Embryonic facial prominence (tissue), 1 donor: ENCODE results near the gene PAM16.
"Not testable (repeated sequence)": the region's sequence is repeated elsewhere in the genome, so short reads cannot be mapped to it uniquely, and the experiment has no call there.

Experiments used
- DNase-seq: peaks from one replicate; pipeline ENCODE4 v3.0.0-alpha.2; 2016; ENCODE audit errors: extremely low spot score

PAM16 gene

GRCh38 chr16:4350787-4351659 is at the start of gene PAM16:
Gene PAM16 (minus strand): TSS chr16:4351321. CDS start chr16:4351234, 87 bp downstream.
- peak; percentile 90 for DNase-seq

GRCh38 chr16:4399001-4399730 is 48.0 kb upstream of the PAM16 start:
- DNase-seq = no peak

- DNase-seq = no peak
Measured at GRCh38 chr16:4395055-4395726, 44.1 kb upstream of the PAM16 start.

DNA sequence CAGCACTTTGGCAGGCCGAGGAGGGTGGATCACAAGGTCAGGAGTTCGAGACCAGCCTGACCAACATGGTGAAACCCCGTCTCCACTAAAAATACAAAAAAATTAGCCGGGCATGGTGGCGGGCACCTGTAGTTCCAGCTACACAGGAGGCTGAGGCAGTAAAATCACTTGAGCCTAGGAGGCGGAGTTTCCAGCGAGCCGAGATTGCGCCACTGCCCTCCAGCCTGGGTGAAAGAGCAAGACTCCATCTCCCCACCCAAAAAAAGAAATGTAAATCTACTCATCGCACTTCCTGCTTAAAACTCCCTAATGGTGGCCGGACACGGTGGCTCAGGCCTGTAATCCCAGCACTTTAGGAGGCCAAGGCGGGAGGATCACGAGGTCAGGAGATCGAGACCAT is 42.7 kb upstream of the PAM16 start:
- DNase-seq = not testable (repeated sequence)

- DNase-seq = no peak
Measured at GRCh38 chr16:4393240-4393600, 42.1 kb upstream of the PAM16 start.

GRCh38 chr16:4392382-4393239 is 41.5 kb upstream of the PAM16 start:
- DNase-seq = peak; percentile 68

DNA sequence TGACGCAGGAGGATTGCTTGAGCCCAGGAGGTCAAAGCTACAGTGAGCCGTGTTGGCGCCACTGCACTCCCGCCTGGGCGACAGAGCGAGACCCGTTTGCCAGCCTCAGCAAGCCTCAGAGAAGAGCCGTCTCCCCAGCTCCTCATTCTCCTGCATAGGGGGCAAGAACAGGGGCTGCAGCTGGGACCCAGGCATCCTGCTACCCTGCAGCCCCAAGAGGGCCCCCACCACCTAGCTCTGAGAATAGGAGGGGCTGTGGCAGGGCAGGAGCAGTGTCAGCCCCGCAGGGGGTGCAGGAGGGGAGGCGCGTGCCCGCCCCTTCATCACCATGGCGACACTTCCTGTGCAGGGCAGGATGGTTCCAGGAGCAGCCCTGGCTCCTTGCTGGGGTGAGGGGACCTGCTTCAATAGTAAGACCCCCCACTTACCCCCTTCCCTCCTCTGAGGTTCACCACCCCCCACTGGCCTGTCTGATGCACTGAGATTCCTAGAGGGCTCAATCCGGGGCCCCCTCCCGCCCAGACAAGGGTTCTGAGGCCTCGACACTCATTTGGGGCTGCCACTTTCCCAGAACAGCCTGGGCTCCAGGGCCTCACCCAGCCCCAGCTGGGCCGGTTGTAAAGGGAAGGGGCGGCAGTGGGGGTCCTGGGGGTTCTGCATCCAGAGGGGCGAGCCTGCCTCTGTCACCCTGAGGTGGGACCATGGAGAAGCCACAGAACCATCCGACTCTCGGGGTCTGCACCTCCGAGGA is 40.7 kb upstream of the PAM16 start:
- no peak for DNase-seq

DNA sequence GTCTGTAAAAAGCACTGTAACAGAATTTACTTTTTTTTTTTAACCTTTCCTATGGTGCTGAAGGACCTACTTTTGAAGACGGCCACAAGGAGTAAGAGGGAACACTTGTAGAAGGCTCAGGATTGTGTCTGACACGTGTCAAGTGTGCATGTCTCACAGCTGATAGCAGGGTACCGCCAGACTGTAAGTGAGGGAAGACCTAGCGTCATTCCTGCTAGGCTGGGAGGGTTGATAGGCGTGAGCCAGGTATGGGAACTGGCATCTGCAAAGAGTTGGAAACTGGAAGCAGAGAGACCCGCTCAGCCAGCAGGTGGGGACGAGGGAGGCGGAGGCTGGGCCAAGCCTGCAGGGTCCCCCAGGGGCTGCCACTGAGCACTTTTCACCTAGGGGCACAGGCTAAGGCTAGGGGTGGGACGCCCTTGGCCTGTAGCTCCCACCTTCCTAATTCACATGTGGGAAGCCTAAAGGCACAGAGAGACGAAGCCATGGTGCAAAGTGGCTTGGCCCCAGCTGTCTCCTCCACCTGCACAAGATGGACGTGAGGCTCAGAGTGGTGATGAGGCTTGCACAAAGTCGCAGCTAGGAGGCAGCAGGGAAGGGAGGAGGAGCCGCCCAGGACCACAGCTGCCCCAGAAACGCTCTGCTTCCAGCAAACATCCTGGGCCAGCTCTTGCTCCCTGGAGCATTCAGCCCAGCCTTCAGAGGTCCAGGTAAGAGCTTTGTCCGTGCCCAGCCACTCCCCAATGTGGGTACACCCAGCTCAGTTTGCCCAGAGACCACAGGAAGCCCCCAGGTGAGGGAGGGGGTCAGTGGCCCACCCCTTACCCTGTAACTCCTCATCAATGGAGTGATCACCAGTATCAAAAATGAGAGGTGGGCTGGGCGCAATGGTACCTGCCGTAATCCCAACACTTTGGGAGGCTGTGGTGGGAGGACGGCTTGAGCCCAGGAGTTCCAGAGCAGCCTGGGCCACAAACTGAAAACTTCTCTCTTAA is 39.4 kb upstream of the PAM16 start:
- DNase-seq = no peak

DNA sequence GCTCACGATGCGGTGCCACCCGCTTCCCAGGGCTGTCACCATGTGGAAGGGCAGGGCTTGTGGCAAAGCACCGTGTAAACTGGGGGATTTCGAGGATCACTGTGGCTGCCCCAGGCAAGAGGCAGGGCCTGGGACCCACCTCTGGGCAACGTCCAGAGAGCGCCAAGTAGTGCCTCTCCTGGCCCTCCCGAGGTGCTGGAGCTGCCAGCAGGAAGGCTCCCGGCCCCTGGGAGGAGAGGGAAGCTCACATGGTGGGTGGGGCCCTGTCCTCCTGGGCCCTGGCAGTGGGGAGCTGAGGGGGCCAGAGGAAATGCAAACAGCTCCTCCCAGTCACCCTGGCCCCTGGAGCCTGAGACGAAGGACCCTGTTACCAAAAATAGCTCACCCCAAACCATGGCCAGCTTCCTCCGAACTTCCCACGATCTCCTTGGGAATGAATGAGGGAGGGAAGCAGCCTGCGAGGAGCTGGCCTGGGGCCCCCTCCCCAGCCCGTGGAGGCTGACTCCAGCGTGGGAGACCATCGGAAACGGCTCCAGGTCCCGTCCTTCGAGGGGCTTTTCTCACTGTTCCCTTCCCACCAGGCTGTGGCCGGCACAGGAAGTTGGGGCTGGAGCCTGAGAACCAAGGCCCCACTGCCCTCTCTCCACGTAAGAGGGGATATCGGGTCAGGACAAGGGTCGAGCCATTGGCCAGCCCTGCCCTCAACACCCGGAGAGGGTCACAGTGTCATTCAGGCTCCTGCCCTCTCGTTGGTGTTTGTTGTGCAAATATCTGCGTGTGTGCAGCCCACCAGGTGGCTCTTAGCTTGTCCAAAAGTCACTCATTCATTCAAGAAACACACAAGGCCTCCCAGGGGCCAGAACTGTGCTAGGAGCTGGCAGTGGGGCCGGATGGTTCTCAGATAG is 38.2 kb upstream of the PAM16 start:
- DNase-seq = no peak

DNA sequence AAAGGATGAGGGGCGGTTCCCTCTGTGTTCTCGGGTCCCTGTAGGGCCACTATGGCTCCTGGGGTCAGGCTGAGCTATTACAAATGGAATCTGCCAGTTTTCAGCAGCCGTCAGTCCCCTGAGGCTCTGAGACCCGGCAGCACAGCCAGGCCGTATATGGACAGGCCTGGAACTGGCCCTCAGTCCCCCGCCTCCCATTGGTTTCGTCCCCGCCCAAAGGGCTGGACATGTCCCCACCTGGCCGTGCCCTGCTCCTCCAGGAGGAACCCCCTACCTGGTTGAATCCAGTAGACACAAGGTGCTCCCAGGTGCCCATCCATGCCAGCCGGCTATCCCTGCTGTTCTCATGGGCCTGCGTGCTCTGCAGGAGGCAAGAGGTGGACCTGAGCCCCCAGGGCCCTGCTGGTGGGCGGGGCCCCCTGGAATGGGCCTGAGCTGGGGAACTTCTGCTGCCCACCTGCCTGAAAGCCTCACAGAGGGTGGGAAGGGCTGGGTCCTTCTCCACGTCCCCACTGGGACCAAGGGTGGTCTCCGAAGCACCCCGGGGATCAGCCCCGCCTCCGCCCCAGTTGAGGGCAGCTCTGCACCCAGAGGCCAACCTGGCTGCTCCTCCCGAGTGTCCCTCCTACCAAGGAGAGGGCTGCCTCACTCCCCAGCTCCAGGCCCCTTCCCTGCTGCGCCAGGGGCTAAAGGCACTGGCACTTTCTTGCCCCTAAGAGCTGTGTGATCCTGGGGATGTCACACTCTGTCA is 37.3 kb upstream of the PAM16 start:
- no peak for DNase-seq

DNA sequence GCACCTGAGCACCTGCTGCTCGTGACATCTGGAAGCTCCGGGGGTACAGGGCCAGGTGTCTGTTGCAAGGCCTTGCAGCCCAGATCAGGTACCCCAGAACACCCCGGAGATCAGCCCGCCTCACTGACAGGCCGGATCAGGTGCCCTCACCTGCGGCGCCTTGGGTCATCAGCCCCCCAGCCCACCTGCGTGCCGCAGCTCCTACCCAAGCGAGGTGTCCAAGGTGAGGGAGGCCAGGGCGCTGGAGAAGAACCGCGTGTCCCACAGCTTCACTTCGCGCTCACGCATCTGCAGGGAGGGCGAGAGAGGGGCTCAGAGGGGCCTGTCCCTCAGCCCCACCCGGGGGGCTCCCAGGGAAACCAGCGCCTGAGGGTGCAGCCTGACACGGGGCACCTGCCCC is 36.7 kb upstream of the PAM16 start:
- no peak for DNase-seq

DNA sequence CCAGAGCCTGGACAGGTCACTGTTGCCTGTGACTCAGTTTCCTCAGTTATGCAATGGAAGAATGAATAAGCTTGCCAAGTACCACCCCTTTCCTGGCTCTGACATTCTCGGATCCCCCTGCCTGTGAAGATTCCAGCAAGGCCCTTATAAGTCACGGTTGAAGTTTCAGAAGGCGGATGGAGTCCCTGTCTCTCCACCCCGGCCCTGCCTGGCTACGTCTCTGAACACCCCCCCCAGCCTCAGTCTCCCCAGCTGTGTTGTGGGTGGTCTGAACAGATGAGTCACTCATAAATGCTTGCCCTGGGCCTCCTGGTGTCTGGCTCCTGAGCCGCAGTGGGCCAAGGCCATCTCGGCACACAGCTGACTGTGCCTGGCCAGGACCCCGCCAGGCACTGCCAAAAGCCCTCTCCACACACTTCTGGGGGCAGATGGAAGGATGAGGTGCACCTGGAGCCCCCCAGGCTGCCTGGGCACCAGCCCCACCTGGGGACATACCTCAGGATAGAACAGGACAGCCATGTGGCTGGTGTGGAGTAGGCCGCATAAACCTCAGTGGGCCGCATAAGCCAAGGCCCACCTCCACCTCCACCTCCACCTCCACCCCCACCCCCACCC is 35.9 kb upstream of the PAM16 start:
- no peak for DNase-seq

- DNase-seq = no peak
Measured at GRCh38 chr16:4386451-4386805, 35.3 kb upstream of the PAM16 start.

DNA sequence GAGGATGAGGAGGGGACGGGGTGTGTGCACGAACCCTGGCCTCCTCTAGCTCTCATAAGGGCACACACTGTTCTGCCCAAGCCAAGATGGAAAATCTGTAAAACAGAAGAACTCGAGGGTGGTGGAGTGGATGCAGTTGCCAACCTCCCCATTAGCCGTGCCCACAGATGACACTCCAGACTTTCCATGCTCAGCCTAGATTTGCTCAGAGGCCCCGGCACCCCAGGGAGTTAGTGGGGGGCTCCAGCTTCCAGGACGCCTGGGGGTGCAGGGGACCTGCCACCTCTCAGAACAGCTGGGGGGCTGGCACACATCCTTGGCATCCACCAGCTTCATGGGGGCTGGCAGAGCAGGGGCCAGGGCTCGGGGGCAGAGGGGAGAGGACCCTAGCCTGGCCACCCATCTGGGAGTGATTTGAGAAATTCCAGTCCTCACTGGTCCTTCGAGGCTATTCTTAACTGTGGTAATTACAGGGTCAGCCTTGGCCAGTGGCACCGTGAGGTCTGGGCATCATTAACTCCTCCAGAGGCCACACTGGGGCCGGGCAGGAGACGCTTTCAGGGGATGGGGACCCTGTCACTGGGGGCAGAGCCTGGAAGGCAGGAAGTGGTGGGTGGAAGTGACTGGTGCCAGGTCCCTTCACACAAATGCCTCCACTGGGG is 34.8 kb upstream of the PAM16 start:
- DNase-seq = no peak

GRCh38 chr16:4385066-4385788 is 34.1 kb upstream of the PAM16 start:
- no peak for DNase-seq

GRCh38 chr16:4384509-4384942 is 33.4 kb upstream of the PAM16 start:
- peak; percentile 66 for DNase-seq
